Stimulated activated CD8-positive, alpha-beta memory T cell treated with anti-CD3 and anti-CD28 coated beads, Interleukin-7, amount 100 ng/mL, for 1 hour (primary cell): ENCODE data around the gene EED.
"Not testable (repeated sequence)": the region's sequence is repeated elsewhere in the genome, so short reads cannot be mapped to it uniquely, and the experiment has no call there.

Experiments
- DNase-seq, 2 donors: peaks; one replicate each; pipeline ENCODE4 v3.0.0-alpha.2; 2020; ENCODE audit warnings: low read depth in 2 of 2

Gene EED

GRCh38 chr11:86218125-86219084 lies 26.1 kb upstream of the EED start:
- peak; percentile 19 to 39 for DNase-seq

GRCh38 chr11:86219311-86220193 lies 25.0 kb upstream of the EED start:
- DNase-seq: no peak

- DNase-seq: no peak
Observed at GRCh38 chr11:86220653-86221052, 23.9 kb upstream of the EED start.

- DNase-seq: no peak
Observed at GRCh38 chr11:86222081-86222480, 22.5 kb upstream of the EED start.

GRCh38 chr11:86224575-86224974 lies 20.0 kb upstream of the EED start:
- DNase-seq: not testable (repeated sequence)

GRCh38 chr11:86225344-86225743 lies 19.2 kb upstream of the EED start:
- DNase-seq: not testable (repeated sequence)

- DNase-seq: no peak
Observed at GRCh38 chr11:86228269-86229038, 16.1 kb upstream of the EED start.

GRCh38 chr11:86229039-86229330 lies 15.6 kb upstream of the EED start:
- not testable (repeated sequence) for DNase-seq

- DNase-seq: no peak
Observed at GRCh38 chr11:86230179-86230804, 14.3 kb upstream of the EED start.

GRCh38 chr11:86230921-86231434 lies 13.6 kb upstream of the EED start:
- DNase-seq: no peak

- no peak for DNase-seq
Observed at GRCh38 chr11:86232556-86232955, 12.0 kb upstream of the EED start.

GRCh38 chr11:86234831-86235461 lies 9.6 kb upstream of the EED start:
- no peak for DNase-seq

- DNase-seq: no peak
Observed at GRCh38 chr11:86237267-86237804, 7.2 kb upstream of the EED start.

GRCh38 chr11:86240164-86240563 lies 4.4 kb upstream of the EED start:
- no peak for DNase-seq

GRCh38 chr11:86241956-86242535 lies 2.5 kb upstream of the EED start:
- no peak for DNase-seq

- no peak for DNase-seq
Observed at GRCh38 chr11:86243396-86243795, 1.2 kb upstream of the EED start.

- DNase-seq: peak; percentile 75 to 79
Observed at GRCh38 chr11:86244063-86244521, 461 bp upstream of the EED start.

GRCh38 chr11:86245369-86246292 lies 1.1 kb downstream of the EED start:
- DNase-seq: no peak

- no peak for DNase-seq
Observed at GRCh38 chr11:86246293-86246675, 1.7 kb downstream of the EED start.
